Measurements from ENCODE around the gene TAPBP.

TAPBP gene

GRCh38 chr6:33320315-33321181, 6.7 kb upstream of the TAPBP start:
- no peak for DNase-seq (ENCODE audit: low read depth in 2 of 3, low spot score in 2 of 3)

GRCh38 chr6:33319939-33320314, 6.0 kb upstream of the TAPBP start:
- no peak for DNase-seq (ENCODE audit: low read depth in 2 of 3, low spot score in 2 of 3)

GRCh38 chr6:33318426-33319073, 4.7 kb upstream of the TAPBP start:
- no peak for DNase-seq (ENCODE audit: low read depth in 2 of 3, low spot score in 2 of 3)

- peak; percentile 82 to 90 (median 85) for DNase-seq (ENCODE audit: low read depth in 2 of 3, low spot score in 2 of 3)
These were observed 4.0 kb upstream of the TAPBP start, which contains the start of gene ZBTB22 for GRCh38 chr6:33317669-33318425. Gene ZBTB22, minus strand, starts transcription at chr6:33317744. Its CDS starts 828 bp downstream, at chr6:33316916.

GRCh38 chr6:33317419-33317668, 3.5 kb upstream of the TAPBP start:
- DNase-seq (ENCODE audit: low read depth in 2 of 3, low spot score in 2 of 3) = peak in 1 of 3 experiments; percentile 61

- no peak for DNase-seq (ENCODE audit: low read depth in 2 of 3, low spot score in 2 of 3)
These were observed 2.9 kb upstream of the TAPBP start for GRCh38 chr6:33316603-33317418.

GRCh38 chr6:33315793-33316602, 2.1 kb upstream of the TAPBP start:
- no peak for DNase-seq (ENCODE audit: low read depth in 2 of 3, low spot score in 2 of 3)

GRCh38 chr6:33314943-33315792, 1.3 kb upstream of the TAPBP start:
- DNase-seq (ENCODE audit: low read depth in 2 of 3, low spot score in 2 of 3) = no peak

GRCh38 chr6:33314515-33314942, 651 bp upstream of the TAPBP start:
- DNase-seq (ENCODE audit: low read depth in 2 of 3, low spot score in 2 of 3) = peak in 1 of 3 experiments; percentile 49

- peak in 1 of 3 experiments; percentile 31 for DNase-seq (ENCODE audit: low read depth in 2 of 3, low spot score in 2 of 3)
These were observed 671 bp downstream of the TAPBP start for GRCh38 chr6:33313105-33313708.

- DNase-seq (ENCODE audit: low read depth in 2 of 3, low spot score in 2 of 3) = peak in 2 of 3 experiments; percentile 36 to 44
These were observed 1.3 kb downstream of the TAPBP start for GRCh38 chr6:33312361-33313104.

GRCh38 chr6:33306356-33306755, 7.5 kb downstream of the TAPBP start:
- DNase-seq (ENCODE audit: low read depth in 2 of 3, low spot score in 2 of 3) = no peak

GRCh38 chr6:33305052-33305451, 8.8 kb downstream of the TAPBP start:
- DNase-seq (ENCODE audit: low read depth in 2 of 3, low spot score in 2 of 3) = no peak

GRCh38 chr6:33304216-33304615, 9.7 kb downstream of the TAPBP start:
- DNase-seq (ENCODE audit: low read depth in 2 of 3, low spot score in 2 of 3) = no peak

GRCh38 chr6:33301877-33302276, 12.0 kb downstream of the TAPBP start:
- no peak for DNase-seq (ENCODE audit: low read depth in 2 of 3, low spot score in 2 of 3)

- DNase-seq (ENCODE audit: low read depth in 2 of 3, low spot score in 2 of 3) = peak; percentile 85 to 88 (median 86)
These were observed 14.5 kb downstream of the TAPBP start for GRCh38 chr6:33299237-33299944.

- DNase-seq (ENCODE audit: low read depth in 2 of 3, low spot score in 2 of 3) = no peak
These were observed 15.1 kb downstream of the TAPBP start, which contains the start of gene RGL2 for GRCh38 chr6:33298773-33299236. Gene RGL2, minus strand, starts transcription at chr6:33298942. Its CDS starts 332 bp downstream, at chr6:33298610.

All from activated CD8-positive, alpha-beta memory T cell treated with anti-CD3 and anti-CD28 coated beads for 48 hours (primary cell).